Lung (tissue), 12 donors: Measurements from ENCODE around the gene TMEM259. TPM values are rescaled to one million over a fixed set of nuclear protein-coding genes. Genes with fewer than 3 reads are reported as not detected.

Source experiments
- ATAC-seq: fragments of 200-7000 bp; cut with Tn5 transposase; one replicate; pipeline ENCODE4 v1.9.1; 2020; ENCODE audit warnings: moderate number of reproducible peaks; ENCODE audit not compliant: insufficient read depth, low FRiP score
- DNase-seq, 3 donors: peaks; one replicate each; pipeline ENCODE4 v3.0.0-alpha.2; 2013 to 2017
- H3K27ac ChIP-seq, 2 donors: one replicate each; pipeline ENCODE4 v1.5.1; 2013; ENCODE audit warnings: mild to moderate bottlenecking in 2 of 2, moderate library complexity in 2 of 2, control low read depth in 1 of 2, inconsistent platforms in 1 of 2, low read depth in 1 of 2, low read length in 1 of 2
- H3K27me3 ChIP-seq, 3 donors: one replicate each; pipeline ENCODE4 v1.5.1; 2013; ENCODE audit warnings: low read length in 2 of 3; ENCODE audit not compliant: control insufficient read depth in 3 of 3, insufficient read depth in 3 of 3
- H3K36me3 ChIP-seq, 4 donors: one replicate each; pipeline ENCODE4 v1.5.1; 2013; ENCODE audit warnings: low read length in 4 of 4, mild to moderate bottlenecking in 1 of 4, moderate library complexity in 1 of 4; ENCODE audit not compliant: control insufficient read depth in 4 of 4, insufficient read depth in 4 of 4
- H3K4me1 ChIP-seq, 5 donors: one replicate each; pipeline ENCODE4 v1.5.1; 2013; ENCODE audit warnings: low read length in 5 of 5, mild to moderate bottlenecking in 2 of 5, moderate library complexity in 1 of 5; ENCODE audit not compliant: control insufficient read depth in 5 of 5, insufficient read depth in 5 of 5
- H3K4me3 ChIP-seq: one replicate; pipeline ENCODE4 v1.5.1; 2013; ENCODE audit warnings: mild to moderate bottlenecking, control low read depth, moderate library complexity
- H3K9ac ChIP-seq, 2 donors: one replicate each; pipeline ENCODE4 v1.5.1; 2013; ENCODE audit warnings: low read length in 2 of 2, control low read depth in 1 of 2; ENCODE audit not compliant: insufficient read depth in 1 of 2
- H3K9me3 ChIP-seq, 4 donors: one replicate each; pipeline ENCODE4 v1.5.1; 2013; ENCODE audit warnings: low read length in 3 of 4, mild to moderate bottlenecking in 1 of 4, moderate library complexity in 1 of 4; ENCODE audit not compliant: control insufficient read depth in 4 of 4, insufficient read depth in 3 of 4
- CTCF ChIP-seq: IDR thresholded peaks from 2 replicates; pipeline ENCODE4 v1.5.1; 2012; ENCODE audit warnings: mild to moderate bottlenecking; ENCODE audit errors: control extremely low read depth, extremely low read depth
- WGBS, 2 donors: extraction: QIAGEN DNeasy Blood & Tissue Kit; methylation state at CpG; one replicate each; pipeline ENCODE4 v1.1.7; 2013; 5-methylcytosine and 5-hydroxymethylcytosine counted together
- polyA plus RNA-seq, 2 donors: library from polyadenylated mRNA; stranded (reverse); fragments of 200-250 nt; gene quantifications; one replicate each; pipeline ENCODE4 v1.2.1, GENCODE V29; 2013
- total RNA-seq, 2 donors: library from RNA; depleted of rRNA in 1 of 2; stranded (reverse); fragments of >200 nt in 1 of 2; gene quantifications; one replicate each; pipeline ENCODE4 v1.2.1, GENCODE V29; 2014 to 2021
- donor health status: control.
- donor health status: control.
- donor health status: Bipolar disorder and iron deficiency.
- donor health status: healthy.
- donor health status: DM: yes; HTN: yes; CAD: no.

Gene TMEM259
- total and polyA plus RNA-seq, 4 donors: 61.1 to 262 (median 195) TPM

GRCh38 chr19:962683-963400 is 58.1 kb downstream of the TMEM259 start:
- no peak for DNase-seq
- H3K9ac ChIP-seq: no peak overlapping the region
- H3K4me3 ChIP-seq: no peak overlapping the region
- peaks cover 0 to 2% (median under 1%) of the 10 kb centered on the region in 4 donors for H3K9me3 ChIP-seq
- TF ChIP-seq CTCF: no peak
- ATAC-seq: no peak
- H3K27me3 ChIP-seq: no peaks in the 10 kb centered on the region
- peaks cover 9 to 29% (median 22%) of the 10 kb centered on the region in 4 donors for H3K36me3 ChIP-seq
- peaks cover 0 to 20% (median 6%) of the 10 kb centered on the region in 5 donors for H3K4me1 ChIP-seq
- 88 to 90% methylated on average over 31 of the region's 31 CpGs for WGBS, 2 donors
- no peak overlapping the region for H3K27ac ChIP-seq

DNA sequence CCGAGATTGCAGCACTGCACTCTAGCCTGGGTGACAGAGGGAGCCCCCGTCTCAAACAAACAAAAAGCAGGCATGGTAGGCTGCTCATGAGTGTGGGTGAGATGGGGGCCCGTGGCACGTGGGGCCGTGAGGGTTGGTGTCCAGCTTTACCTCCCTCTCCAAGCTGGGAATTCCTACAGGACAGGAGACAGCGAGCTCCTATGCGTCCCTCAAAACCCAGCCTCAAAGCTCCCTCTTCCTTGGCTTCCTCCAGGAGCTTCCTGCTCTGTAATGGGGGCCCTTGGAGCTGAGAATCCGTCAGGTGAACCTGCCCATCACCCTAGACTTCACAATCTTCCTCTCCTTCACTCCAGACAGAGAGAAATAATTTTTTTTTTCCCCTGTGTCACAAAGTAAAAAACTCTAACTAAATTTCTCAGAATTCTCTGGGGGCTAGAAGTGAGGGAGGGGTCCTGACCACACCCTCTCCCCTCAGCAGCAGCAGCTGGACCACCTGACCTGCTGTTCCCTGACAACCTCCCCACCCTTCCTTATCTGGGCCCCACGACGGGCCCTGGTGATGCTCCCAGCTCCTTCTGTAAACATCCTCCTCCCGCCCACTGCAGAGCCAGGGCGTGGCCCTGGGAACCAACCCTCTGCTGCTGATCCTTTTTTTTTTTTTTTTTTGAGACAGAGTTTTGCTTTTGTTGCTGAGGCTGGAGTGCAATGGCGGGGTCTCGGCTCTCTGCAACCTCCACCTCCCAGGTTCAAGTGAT is 58.9 kb downstream of the TMEM259 start:
- ATAC-seq: no peak
- Histone ChIP-seq H3K9me3 (peaks cover 0 to 2% (median under 1%) of the 10 kb centered on the region in 4 donors), H3K27me3 (no peaks in the 10 kb centered on the region), H3K4me1 (peaks cover 0 to 20% (median 6%) of the 10 kb centered on the region in 5 donors), H3K4me3 (no peak overlapping the region), H3K9ac (peak overlapping the region in 1 of 2 donors; percentile 32), H3K27ac (no peak overlapping the region), H3K36me3 (peaks cover 9 to 24% (median 19%) of the 10 kb centered on the region in 4 donors)
- DNase-seq: peak; percentile 46 to 71 (median 66)
- no peak for TF ChIP-seq CTCF
- 62 to 79% methylated on average over 14 of the region's 14 CpGs for WGBS, 2 donors

DNA sequence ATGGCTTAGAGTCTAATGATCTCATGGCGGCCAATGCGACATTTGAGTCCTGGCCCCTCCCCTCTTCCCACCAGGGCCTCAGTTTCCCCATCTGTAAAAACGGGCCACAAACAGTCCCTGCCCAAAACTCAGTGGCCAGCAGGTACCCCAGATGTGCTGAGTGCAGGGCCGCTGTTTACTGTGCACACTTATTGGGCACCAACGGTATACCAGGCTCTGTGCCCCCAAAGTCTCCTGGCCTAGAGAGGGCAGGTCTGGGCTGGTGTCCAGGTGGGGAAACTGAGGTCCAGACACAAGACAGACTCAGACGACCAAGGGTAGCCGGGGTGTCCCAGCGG is 60.4 kb downstream of the TMEM259 start:
- TF ChIP-seq CTCF: no peak
- Histone ChIP-seq H3K4me3 (no peak overlapping the region), H3K27ac (no peak overlapping the region), H3K9ac (no peak overlapping the region), H3K36me3 (peaks cover 4 to 16% (median 13%) of the 10 kb centered on the region in 4 donors), H3K27me3 (no peaks in the 10 kb centered on the region), H3K4me1 (peaks cover 0 to 32% (median 9%) of the 10 kb centered on the region in 5 donors), H3K9me3 (peaks cover 0 to 2% (median 0%) of the 10 kb centered on the region in 4 donors)
- no peak for DNase-seq
- 75 to 78% methylated on average over 8 of the region's 8 CpGs for WGBS, 2 donors
- ATAC-seq: no peak
